ENCODE measurements around the gene ERICH2.

- TF ChIP-seq CTCF (IDR thresholded peaks at IDR 0.05) (no peak), POLR2A (IDR thresholded peaks at IDR 0.05; ENCODE audit: low read depth) (no peak), POLR2AphosphoS5 (IDR thresholded peaks at IDR 0.05) (no peak), EP300 (IDR thresholded peaks at IDR 0.05) (no peak)
These were observed 53.7 kb downstream of the ERICH2 start for GRCh38 chr2:170823898-170824215.

Data from esophagus muscularis mucosa (tissue), 4 donors.